Measurements from ENCODE around the gene ENKD1.

- no peak for TF ChIP-seq RARB (CRISPR knock-in tag; IDR thresholded peaks at IDR 0.05)
- TF ChIP-seq SNAI2 (CRISPR knock-in tag; IDR thresholded peaks at IDR 0.05): no peak
- TF ChIP-seq ZNF565 (CRISPR knock-in tag; conservative IDR thresholded peaks at IDR 0.05; ENCODE audit: low read depth): no peak
- TF ChIP-seq ARNTL (CRISPR knock-in tag; IDR thresholded peaks at IDR 0.05; ENCODE audit: borderline replicate concordance, low read depth): no peak
- TF ChIP-seq TSHZ2 (CRISPR knock-in tag; IDR thresholded peaks at IDR 0.05): no peak
- no peak for TF ChIP-seq PATZ1 (CRISPR knock-in tag; IDR thresholded peaks at IDR 0.05; ENCODE audit: borderline replicate concordance)
- TF ChIP-seq PPARA (CRISPR knock-in tag; IDR thresholded peaks at IDR 0.05; ENCODE audit: borderline replicate concordance): no peak
- no peak for TF ChIP-seq ZFP30 (CRISPR knock-in tag; IDR thresholded peaks at IDR 0.05)
- TF ChIP-seq BACH2 (CRISPR knock-in tag; IDR thresholded peaks at IDR 0.05; ENCODE audit: borderline replicate concordance): no peak
- TF ChIP-seq ZNF70 (CRISPR knock-in tag; IDR thresholded peaks at IDR 0.05): no peak
- TF ChIP-seq CREB5 (CRISPR knock-in tag; IDR thresholded peaks at IDR 0.05; ENCODE audit: low read depth): no peak
- no peak for TF ChIP-seq POU6F1 (CRISPR knock-in tag; IDR thresholded peaks at IDR 0.05; ENCODE audit: borderline replicate concordance, low read depth)
Measured at GRCh38 chr16:67675999-67676398, 9.4 kb upstream of the ENKD1 start.

Data from SK-N-SH treated with all-trans-retinoic acid at 6 μM for 48 hours (cell line).